GM12875 (cell line): ENCODE measurements around the gene PIGU.

Experiments used
- H3K4me3 ChIP-seq: one replicate; pipeline ENCODE4 v1.5.1; 2011; ENCODE audit warnings: low read depth, low read length, control low read depth
- CTCF ChIP-seq: IDR thresholded peaks from 2 replicates; pipeline ENCODE4 v1.5.1; 2011; ENCODE audit warnings: low read depth, mild to moderate bottlenecking, control low read depth, inconsistent platforms, low read length, moderate library complexity, borderline replicate concordance; ENCODE audit not compliant: insufficient read depth

Gene PIGU

GRCh38 chr20:34528921-34529297, 148.0 kb downstream of the PIGU start:
- no peak for TF ChIP-seq CTCF

GRCh38 chr20:34527016-34527415, 149.9 kb downstream of the PIGU start:
- no peak for TF ChIP-seq CTCF
- no peak overlapping the region for H3K4me3 ChIP-seq

More at GRCh38 chr20:34528921-34529297, 148.0 kb downstream of the PIGU start:
- H3K4me3 ChIP-seq: no peak overlapping the region

- H3K4me3 ChIP-seq: no peak overlapping the region
- no peak for TF ChIP-seq CTCF
Observed at GRCh38 chr20:34526466-34526865, 150.4 kb downstream of the PIGU start.

GRCh38 chr20:34525709-34526416, 151.0 kb downstream of the PIGU start:
- TF ChIP-seq CTCF: no peak
- H3K4me3 ChIP-seq: no peak overlapping the region

GRCh38 chr20:34525342-34525708, 151.6 kb downstream of the PIGU start:
- TF ChIP-seq CTCF: no peak
- H3K4me3 ChIP-seq: no peak overlapping the region

- no peak overlapping the region for H3K4me3 ChIP-seq
- no peak for TF ChIP-seq CTCF
Observed at GRCh38 chr20:34524426-34524825, 152.5 kb downstream of the PIGU start.
